GM21381 (cell line): ENCODE data around the gene CNTNAP2.

Experiments
- ATAC-seq: cut with Tn5 transposase; IDR thresholded peaks from one replicate; pipeline ENCODE4 v1.9.1; 2021; ENCODE audit warnings: mild to moderate bottlenecking, moderate library complexity; ENCODE audit not compliant: unreplicated experiment

The CNTNAP2 gene

DNA sequence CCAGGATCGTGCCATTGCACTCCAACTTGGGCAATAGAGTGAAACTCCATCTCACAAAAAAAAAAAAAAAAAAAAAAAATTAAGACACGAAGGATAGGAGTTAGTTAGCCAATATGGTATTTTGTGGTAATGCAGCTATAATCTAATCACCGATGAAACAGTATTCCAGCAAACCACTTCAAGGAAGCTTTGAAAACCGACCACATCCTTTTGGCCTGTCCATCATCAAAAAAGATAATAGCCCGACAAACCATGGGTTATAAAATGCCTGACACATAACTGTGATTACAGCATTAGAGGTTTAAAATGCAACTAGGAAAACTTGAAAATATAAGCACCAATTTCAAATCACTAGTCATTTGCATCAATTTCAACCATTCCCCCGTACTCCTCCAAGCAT lies 1745.3 kb downstream of the CNTNAP2 start:
- no peak for ATAC-seq

DNA sequence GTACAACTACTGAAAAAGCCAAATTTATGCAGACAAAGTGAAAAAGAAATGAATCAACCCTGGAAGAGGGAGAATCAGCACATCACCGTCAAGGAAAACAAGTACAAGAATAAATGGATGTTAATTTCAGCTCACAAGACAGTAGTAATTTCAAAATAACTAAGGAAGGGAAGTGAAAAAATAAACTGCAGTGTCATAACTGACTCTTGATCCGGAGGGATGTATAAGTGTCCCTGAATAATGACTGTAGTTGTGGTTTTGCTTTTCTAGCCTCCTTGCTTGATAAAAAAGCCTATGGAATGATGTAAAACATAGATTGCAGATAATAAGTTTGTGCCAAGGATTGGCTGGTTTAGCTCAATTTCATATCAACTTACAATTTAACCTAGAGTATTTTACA lies 1752.9 kb downstream of the CNTNAP2 start:
- ATAC-seq: no peak

DNA sequence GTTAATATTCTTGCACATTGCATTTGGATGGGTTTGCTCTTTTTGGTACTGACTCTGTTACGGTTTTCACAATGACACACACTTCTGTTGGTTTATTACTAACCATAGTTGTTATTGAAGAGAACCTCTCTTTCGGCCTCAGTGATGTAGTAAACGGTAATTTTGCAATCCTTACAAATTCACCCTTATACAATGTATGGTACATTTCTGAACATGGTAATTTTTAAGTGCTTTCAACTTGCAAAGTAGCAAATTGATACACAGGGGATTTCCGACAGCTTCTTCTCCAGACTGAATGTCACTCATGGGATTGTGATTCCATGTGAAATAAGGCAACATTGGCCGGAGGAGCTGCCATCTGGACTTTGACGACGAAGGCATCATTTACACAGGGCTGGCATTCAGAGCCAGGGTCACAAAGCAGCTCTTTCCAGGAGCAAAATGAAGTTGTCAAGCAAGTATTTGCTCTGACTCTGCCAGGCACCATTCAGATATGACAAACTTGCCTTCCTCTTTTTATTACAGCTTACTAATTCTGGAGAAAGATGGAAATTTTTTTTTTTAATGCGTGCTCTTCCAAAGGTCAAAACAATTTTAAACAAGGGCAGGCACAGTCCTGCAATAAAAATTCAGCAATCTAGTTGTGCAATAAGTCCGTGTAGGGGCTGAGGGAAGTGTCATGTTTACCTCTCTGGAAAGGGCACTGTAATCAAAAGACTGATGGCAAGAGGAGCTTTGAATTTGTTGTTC lies 1762.5 kb downstream of the CNTNAP2 start:
- ATAC-seq: no peak

DNA sequence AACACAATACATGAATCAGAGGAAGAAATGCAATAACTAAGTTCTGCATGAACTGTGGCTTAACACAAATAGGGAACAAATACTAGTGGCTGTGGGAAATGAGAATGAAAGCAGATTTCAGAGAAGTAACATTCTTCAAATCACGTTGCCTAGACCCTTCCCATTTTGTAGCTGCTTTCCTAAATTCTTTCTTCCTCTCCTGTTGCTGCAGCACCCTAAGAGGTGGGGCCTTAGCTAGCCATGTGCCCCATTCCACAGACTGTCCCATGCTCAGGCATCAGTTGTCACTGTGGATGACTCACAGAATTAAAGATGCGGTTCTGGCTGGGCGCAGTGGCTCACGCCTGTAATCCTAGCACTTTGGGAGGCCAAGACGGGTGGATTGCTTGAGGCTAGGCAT lies 1769.3 kb downstream of the CNTNAP2 start:
- ATAC-seq: no peak

DNA sequence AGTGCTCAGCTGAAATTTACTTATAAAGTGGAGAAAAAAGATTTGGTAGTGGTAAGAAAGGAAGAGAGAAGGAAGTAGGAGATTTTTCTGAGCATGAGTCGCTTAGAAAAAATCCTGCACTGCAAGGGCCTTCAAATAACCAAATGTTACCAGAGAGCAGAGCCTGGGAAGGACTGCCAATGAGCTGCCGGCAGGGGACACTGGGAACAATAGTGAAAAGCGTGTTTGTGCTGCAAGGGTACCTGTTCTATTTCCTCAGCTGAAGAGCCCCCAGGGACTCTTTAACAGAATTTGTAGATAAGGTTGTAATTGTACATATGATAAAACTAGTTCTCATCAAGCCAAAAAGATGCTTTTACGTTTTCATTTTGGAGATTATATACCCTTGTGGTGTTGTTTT lies 1777.7 kb downstream of the CNTNAP2 start:
- no peak for ATAC-seq

DNA sequence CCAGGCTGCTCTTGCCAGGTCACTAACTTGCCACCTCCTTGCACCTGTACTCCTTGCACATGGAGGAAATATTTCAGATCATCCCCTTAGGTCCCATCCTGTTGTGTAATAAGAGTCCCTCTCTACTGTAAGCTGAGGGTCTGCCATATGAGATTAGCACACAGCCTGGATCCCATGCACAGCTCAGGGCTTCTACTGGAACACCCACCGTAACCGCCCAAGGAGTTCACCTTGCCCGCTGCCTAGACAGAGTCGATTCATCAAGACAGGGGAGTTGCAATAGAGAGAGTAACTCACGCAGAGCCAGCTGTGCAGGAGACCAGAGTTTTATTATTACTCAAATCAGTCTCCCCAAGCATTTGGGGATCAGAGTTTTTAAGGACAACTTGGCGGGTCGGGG lies 1779.5 kb downstream of the CNTNAP2 start:
- no peak for ATAC-seq

DNA sequence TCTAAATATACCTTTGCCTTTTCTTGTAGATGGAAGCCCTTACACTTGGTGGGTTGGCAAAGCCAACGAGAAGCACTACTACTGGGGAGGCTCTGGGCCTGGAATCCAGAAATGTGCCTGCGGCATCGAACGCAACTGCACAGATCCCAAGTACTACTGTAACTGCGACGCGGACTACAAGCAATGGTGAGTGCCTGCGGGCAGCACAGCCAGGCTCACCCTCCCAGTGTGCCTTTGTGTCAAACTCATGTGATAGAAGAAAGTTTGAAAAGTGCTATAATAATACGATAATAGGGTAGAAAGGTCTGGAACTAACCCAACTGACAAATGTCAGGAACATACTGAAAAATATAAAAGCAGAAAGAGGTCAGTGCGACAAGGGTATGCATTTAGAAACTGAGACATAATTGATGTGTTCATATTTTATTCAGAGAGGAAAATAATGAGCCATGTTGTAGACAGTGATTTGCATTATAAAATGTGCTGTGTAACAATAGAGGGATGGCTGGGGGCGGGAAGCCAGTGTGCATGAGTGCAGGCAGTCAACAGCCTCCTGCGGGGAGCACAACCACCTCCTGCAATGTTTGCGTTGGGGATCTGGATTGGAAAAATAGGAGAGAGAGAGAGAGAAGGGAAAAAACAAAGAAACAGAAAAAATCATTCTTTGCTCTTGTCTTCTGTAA lies 1787.1 kb downstream of the CNTNAP2 start:
- no peak for ATAC-seq

DNA sequence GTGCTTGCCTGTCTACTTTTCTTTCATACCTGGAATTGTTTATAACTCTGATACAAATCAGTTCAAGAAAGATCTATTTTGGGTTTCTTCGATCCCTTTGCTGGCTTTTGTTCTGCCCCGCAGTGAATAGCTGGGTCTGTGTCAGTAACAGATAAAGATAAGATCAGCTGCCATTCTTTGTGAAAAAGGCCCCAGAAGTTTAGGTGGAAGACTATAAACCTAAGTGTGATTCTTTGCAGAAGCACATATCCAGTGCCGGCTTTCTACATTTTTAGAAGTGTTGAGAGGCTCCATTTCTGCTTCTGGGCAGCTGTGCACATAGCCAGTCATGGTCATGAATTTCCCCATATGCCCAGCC lies 1787.6 kb downstream of the CNTNAP2 start:
- ATAC-seq: no peak

DNA sequence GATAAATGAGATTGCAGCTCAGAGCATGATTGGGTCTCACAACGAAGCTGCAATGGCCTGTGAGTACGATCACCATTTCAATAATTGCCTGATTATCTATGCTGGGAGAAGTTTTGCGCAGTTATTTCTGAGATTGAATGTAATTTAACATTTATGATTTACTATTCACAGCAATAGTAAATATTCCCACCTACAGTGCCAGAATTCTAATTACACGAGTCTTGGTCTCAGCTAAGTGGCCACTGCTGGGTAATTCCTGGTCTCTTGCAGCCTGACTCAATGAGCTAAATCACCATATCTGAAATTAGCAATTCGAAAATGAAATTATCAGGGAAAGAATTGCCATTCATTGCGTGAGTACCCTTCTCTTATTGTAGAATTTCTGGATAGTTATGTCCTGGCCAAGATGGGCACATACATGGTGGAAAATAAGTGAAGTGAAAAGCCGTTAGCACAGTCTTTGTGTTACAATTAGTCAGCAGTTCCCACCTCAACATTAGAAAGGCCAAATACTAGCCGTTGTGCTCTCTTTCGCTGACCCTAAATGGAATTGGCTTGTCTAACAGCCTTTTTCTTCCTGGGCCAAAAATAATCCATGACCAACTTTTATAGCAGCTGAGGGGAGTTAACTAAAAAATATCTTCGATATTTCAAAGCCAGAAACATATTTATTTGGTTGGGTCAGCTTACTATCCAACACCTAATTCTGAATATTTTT lies 1793.0 kb downstream of the CNTNAP2 start:
- no peak for ATAC-seq

DNA sequence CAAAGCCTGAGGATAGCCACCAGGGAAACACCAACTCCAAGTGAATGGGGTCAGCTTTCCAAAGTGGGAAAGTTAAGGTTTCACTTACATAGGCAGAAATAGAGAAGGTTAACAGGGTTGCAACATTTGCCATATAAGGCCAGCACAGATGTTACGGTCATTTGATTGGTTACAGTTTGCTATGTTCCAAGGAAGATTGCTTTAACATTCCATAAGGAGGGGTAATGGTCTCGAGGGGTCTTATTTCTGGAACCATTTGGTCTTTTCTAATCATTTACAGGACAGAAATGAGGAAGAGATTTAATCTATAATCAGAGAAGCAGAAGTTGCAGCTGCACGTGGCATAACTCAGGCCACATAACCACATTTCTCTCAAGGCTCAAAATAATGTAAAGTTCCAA lies 1794.6 kb downstream of the CNTNAP2 start:
- ATAC-seq: no peak

DNA sequence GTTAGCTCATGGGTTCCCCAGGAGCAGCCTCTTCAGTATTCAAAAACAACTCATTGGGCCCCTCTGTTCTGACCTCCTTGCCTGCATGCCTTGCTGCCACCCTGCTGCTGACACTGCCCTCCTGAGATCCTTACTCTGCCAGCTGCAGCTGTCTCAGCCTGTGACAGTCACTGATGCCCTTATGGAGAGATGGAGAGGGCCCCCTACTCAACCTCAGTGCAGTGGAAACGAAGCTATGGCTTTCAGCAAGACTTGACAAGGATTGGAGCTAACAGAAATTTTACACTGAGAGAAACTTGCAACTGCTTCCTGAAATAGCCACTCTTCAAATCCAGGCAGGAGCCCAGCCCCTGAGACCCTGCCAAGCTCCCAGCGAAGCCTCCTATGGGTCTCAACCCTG lies 1795.7 kb downstream of the CNTNAP2 start:
- ATAC-seq: no peak

DNA sequence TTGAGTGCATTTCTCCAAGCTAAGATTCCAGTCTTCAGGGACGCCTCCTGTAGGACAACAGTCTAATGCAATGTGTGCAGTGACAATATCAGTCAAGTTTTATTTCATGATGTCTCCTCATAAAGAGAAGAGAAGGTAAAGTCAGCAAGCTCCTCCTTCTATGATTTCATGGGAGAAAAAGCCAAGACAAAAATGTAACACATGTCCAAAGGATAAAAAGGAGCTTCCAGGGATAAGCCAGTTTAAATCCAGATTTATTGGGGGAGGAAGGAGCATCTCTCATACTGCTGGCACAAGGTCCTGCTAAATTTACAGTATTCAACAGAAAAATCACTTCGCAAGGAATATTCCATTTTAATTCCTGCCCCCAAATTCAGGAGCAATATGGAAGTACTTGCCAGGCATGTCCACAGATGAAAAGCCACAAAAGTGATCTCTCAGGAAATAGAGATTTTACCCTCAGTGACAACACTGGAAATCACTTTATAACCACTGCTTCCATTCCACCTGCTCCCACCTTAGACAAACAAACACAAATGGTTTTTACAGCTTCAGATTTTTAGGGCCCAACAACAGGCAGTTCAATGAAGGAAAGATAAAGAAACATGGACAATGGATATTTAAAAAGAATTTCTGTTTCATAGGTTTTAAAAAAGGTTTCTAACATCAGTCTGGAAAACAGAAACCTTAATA lies 1796.5 kb downstream of the CNTNAP2 start:
- no peak for ATAC-seq

DNA sequence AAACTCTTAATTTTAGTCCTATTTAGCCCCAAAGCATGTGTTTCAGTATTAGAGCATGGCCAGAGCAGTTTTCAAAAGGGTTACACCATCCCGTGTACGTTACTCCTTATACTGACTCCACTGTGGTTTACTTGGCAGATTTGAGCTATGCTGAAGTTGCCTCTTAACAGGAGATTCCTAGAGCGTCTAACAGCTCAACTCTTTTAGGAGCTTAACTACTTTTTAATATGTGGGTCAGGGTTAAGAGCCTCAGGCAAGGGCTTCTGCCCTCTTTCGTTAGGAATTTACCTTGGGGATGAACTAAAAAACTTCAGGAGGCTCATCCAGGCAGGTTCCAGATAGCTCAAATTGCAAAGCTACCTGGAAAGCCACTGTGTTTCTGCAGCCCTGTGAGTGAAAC lies 1799.2 kb downstream of the CNTNAP2 start:
- no peak for ATAC-seq

DNA sequence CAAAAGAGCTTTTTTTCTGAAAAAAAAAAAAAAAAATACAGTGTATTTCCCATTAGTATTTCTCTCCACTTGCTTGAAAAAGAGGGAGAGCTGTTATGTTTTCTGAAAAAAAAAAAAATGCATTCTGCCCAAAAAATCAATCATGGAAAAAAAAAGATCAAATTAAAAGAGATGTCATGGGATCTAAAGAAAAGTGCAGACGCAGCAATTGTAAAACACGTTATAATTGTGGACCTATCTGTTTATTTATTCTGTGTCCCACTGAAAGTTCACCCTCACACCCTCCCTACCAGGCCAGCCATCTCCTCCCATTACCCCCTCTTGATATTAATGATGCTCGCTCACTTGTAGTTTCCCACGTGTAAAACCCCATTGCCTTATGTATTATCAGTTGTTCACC lies 1800.0 kb downstream of the CNTNAP2 start:
- ATAC-seq: no peak

DNA sequence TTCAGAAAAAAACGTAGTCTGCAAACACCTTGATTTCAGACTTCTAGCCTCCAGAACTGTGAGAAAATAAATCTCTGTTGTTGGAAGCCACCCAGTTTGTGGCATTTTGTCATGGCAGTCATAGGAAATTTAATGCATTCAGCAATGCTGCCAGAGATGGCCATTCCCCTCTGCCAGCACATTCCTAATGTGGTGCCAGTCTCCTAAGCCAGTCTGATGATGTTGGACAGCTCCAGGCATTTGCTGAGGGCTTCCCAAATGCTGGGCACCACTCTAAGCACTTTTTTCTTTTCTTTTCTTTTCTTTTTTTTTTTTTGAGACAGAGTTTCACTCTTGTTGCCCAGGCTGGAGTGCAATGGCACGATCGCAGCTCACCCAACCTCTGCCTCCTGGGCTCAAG lies 1807.2 kb downstream of the CNTNAP2 start:
- ATAC-seq: no peak

DNA sequence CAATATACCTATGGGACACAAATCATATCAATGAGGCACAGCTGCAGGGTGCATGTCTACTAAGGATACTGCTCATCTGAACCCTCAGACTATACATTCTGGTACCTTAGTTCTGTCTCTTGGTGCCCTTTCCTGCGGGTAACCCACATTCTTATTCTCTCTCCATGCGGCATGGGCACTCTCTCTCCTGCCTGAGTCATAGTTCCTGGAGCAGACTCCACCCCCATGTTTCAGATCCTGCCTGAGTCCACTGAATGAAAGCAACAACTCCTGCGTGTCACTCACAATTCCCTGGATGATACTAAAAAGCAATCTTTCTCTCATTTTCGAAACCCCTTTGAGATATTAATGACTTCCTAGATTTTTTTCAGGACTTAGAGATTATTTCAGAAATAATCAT lies 1820.8 kb downstream of the CNTNAP2 start:
- no peak for ATAC-seq

DNA sequence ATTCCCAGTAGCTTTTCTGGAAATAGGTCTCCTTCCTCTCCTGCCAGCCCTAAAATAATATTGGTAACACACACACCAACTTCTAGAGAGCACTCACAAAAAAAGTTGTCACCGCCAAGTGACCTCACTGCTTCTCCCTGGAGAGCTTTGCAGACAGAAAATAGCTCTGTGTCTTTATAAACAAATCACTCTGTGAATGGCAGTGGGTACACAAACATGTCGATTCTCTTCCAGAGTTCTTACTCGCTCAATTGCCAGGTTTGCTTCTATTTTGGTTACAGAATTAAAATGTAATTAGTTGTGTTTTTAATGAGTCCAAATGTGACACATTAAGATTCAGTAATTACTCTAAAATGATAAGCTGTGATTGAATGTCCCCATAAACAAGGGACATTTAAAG lies 1824.8 kb downstream of the CNTNAP2 start:
- ATAC-seq: no peak

DNA sequence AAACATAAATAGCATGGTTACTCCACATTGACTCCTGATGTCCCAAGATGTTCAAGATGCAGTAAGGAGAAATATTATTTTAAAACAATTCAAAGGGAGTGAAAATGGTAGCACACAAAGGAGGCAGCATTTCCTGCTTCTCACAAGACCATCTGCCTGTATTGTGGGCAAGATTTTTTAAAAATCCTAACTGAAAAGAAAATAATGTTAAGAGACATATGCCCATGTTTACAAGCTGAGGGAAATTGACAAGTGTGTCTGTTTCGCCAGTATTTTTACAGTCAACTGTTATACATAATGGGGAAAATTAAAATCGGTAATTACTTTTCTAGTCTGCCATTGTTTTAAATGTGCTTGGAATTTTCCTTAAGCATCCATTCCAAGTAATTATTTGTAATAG lies 1827.7 kb downstream of the CNTNAP2 start:
- no peak for ATAC-seq

DNA sequence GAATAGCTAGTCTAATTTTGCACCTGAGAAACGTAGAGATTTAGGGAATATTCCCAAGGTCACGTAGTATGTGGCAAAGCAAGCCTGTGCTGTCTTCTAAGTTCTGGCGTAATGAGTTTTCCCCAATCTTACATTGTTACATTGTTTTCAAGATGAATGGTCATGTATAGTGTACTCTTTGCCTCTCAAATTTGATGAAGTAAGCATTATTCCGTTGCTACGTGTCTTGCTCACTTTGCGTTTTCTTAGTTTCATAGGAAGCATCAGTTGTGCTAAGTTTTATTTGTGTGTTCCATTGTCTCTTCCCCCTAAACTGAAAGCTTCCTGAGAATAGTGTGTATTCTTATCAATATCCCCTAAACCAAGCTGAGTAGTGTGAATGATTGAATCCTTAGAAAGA lies 1836.3 kb downstream of the CNTNAP2 start:
- ATAC-seq: no peak

DNA sequence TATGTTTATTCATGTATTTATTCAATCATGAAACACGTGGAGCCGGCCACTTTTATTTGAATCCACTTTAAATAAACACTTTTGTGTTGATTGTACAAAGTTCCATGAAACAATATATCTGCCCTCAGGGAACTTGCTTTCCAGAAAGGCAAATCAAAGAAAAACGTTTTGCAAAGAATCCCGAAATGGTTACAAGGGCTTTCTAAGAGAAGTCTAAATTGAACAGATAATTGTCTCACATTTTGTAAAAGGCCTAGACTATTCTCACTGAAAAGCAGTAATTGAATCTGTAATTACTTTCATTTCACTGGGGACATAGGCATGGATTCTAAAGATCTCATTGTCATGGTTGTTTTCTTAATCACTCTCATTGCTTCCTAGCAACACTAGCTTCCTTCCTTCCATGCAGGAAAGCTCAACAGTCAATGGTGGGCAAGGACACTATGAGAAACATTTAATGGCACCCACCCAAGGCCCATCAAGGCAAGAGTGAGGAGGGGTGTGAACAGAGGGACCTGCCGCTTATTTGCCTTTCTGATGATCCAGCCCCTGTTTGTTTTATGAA lies 1851.5 kb downstream of the CNTNAP2 start:
- ATAC-seq: no peak

DNA sequence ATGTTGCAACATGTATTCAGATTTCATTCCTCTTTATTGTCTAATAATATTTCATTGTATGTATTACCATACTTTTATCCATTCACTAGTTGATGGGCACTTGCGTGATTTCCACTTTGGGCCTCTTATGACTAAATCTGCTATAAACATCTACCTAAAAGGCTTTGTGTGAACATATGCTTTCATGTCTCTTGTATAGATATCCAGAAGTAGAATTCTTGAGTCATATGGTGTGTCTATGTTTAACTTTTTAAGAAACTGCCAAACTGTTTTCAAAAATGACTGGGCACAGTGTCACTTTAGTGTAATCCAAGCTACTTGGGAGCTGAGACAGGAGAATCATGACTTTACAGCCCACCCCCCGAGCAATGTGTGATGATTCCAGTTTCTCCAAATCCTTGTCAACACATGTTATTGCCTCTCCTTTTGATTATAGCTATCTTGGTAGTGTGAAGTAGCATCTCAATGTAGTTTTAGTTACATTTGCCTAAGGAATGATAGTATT lies 1855.1 kb downstream of the CNTNAP2 start:
- ATAC-seq: no peak
